Cardiac muscle cell (in vitro differentiated cells and primary cell): ENCODE measurements around the gene BECN2. TPM values are rescaled to one million over a fixed set of nuclear protein-coding genes. Genes with fewer than 3 reads are reported as not detected.

Source experiments
- DNase-seq, 2 donors: peaks; one replicate each; pipeline versions ENCODE4 v3.0.0 to v3.0.0-alpha.2; 2010 to 2017; ENCODE audit warnings: low read depth in 1 of 2, low spot score in 1 of 2
- H3K27ac ChIP-seq: fragments of 200-600 bp; sonication (generic); 2 replicates; pipeline ENCODE4 v1.5.1; 2016
- H3K27me3 ChIP-seq: fragments of 200-600 bp; sonication (generic); 2 replicates; pipeline ENCODE4 v1.6.0; 2016; ENCODE audit warnings: control low read depth
- H3K36me3 ChIP-seq: fragments of 200-600 bp; sonication (generic); 2 replicates; pipeline ENCODE4 v1.5.1; 2016; ENCODE audit warnings: control low read depth
- H3K4me1 ChIP-seq: fragments of 200-600 bp; sonication (generic); 2 replicates; pipeline ENCODE4 v1.8.1; 2017; ENCODE audit warnings: low read depth, mild to moderate bottlenecking, mixed run types
- H3K4me3 ChIP-seq: fragments of 200-600 bp; sonication (generic); 2 replicates; pipeline ENCODE4 v1.5.1; 2016; ENCODE audit warnings: mild to moderate bottlenecking
- H3K9me3 ChIP-seq: fragments of 200-600 bp; sonication (generic); 2 replicates; pipeline ENCODE4 v1.5.1; 2017; ENCODE audit warnings: low read depth, mild to moderate bottlenecking, control low read depth
- polyA plus RNA-seq: library from polyadenylated mRNA; unstranded; fragments of >200 nt; fragmentation: Nextera tagmentation; extraction: Ambion mirVana; gene quantifications from 2 replicates; pipeline ENCODE4 v1.2.1, GENCODE V29; 2016
- total RNA-seq: library from RNA; depleted of rRNA; stranded (reverse); fragments of >200 nt; gene quantifications from 2 replicates; pipeline ENCODE4 v1.2.3, GENCODE V29; 2016
- TF ChIP-seq, protein P1 (sequence below): IDR thresholded peaks from 2 replicates; pipeline ENCODE4 v1.5.1; 2012; ENCODE audit warnings: low read depth, mild to moderate bottlenecking, low read length

Gene BECN2
- total and polyA plus RNA-seq, 2 experiments from 2014 or later = not detected

DNA sequence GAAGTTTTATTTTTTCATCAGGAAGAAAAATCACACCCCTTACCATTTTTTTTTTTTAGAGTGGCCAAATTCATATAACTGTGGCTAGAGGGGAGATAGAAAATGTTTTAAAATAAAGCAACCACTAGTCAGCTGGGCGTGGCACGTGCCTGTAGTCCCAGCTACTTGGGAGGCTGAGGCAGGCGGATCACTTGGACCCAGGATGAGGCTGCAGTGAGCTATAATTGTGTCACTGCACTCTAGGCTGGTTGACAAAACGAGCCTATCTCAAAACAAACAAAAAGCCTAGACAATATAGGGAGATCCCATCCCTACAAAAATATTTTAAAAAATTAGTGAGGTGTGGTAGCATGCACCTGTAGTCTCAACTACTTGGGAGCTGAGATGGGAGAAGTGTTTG is 14.8 kb upstream of the BECN2 start:
- no peaks in the 10 kb centered on the region for H3K36me3 ChIP-seq

GRCh38 chr1:241944300-241944699 is 13.3 kb upstream of the BECN2 start:
- Histone ChIP-seq H3K4me3 (no peak overlapping the region), H3K36me3 (no peaks in the 10 kb centered on the region), H3K27me3 (no peaks in the 10 kb centered on the region), H3K27ac (no peak overlapping the region), H3K9me3 (no peaks in the 10 kb centered on the region), H3K4me1 (no peaks in the 10 kb centered on the region)
- no peak for DNase-seq
- TF ChIP-seq, protein P1, sequence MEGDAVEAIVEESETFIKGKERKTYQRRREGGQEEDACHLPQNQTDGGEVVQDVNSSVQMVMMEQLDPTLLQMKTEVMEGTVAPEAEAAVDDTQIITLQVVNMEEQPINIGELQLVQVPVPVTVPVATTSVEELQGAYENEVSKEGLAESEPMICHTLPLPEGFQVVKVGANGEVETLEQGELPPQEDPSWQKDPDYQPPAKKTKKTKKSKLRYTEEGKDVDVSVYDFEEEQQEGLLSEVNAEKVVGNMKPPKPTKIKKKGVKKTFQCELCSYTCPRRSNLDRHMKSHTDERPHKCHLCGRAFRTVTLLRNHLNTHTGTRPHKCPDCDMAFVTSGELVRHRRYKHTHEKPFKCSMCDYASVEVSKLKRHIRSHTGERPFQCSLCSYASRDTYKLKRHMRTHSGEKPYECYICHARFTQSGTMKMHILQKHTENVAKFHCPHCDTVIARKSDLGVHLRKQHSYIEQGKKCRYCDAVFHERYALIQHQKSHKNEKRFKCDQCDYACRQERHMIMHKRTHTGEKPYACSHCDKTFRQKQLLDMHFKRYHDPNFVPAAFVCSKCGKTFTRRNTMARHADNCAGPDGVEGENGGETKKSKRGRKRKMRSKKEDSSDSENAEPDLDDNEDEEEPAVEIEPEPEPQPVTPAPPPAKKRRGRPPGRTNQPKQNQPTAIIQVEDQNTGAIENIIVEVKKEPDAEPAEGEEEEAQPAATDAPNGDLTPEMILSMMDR = no peak

More for the DNA sequence above, 14.8 kb upstream of the BECN2 start:
- H3K27me3 ChIP-seq = no peaks in the 10 kb centered on the region
- H3K27ac ChIP-seq = no peak overlapping the region
- TF ChIP-seq, protein P1 = no peak
- no peak overlapping the region for H3K4me3 ChIP-seq
- H3K9me3 ChIP-seq = no peaks in the 10 kb centered on the region
- no peaks in the 10 kb centered on the region for H3K4me1 ChIP-seq
- no peak for DNase-seq

DNA sequence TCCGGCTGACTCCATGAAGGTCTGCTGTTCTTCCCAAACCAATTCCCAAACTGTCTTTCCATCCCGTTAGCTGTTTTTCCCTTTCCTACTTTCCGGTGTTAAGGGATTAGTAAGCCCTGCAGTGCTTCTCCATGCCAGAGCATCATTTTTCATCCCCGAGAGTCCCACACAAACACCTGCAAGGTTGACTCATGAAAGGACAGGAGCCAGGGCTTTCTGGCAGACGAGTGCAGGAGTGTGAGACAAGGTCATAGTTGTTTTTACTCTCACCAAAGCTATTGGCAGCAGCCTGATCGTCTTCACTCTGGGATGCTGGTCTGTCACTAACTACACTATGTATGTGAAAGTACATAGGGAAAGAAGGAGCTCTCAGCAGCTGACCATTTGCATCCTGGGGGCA is 10.2 kb upstream of the BECN2 start:
- H3K27ac ChIP-seq = no peak overlapping the region
- no peaks in the 10 kb centered on the region for H3K27me3 ChIP-seq
- H3K9me3 ChIP-seq = no peaks in the 10 kb centered on the region
- H3K36me3 ChIP-seq = no peaks in the 10 kb centered on the region
- DNase-seq = no peak
- H3K4me3 ChIP-seq = no peak overlapping the region
- TF ChIP-seq, protein P1 = no peak
- no peaks in the 10 kb centered on the region for H3K4me1 ChIP-seq

GRCh38 chr1:241950390-241950789 is 7.2 kb upstream of the BECN2 start:
- DNase-seq = no peak
- TF ChIP-seq, protein P1 = no peak
- Histone ChIP-seq H3K4me1 (no peaks in the 10 kb centered on the region), H3K4me3 (no peak overlapping the region), H3K36me3 (no peaks in the 10 kb centered on the region), H3K27me3 (no peaks in the 10 kb centered on the region), H3K27ac (no peak overlapping the region), H3K9me3 (no peaks in the 10 kb centered on the region)

GRCh38 chr1:241962153-241962552 is 4.6 kb downstream of the BECN2 start:
- no peak for DNase-seq
- TF ChIP-seq, protein P1 = no peak

DNA sequence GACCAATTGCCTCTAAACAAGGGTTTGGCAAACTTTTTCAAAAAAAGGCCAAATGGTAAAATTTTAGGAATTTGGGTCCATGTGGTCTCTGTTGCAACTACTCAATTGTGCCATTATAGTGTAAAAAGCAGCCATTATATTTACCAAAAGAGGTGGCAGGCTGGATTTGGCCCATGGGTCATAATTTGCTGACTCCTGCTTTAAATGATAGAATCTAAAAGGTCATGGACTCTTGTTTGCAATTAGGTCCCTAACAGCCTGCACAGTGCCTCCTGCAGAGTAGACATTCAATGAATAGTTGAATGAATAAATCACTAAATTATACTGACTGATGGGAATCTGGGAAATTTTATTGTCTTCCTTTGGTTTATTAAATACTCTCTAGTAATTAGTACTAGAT is 6.2 kb downstream of the BECN2 start:
- H3K4me1 ChIP-seq = no peaks in the 10 kb centered on the region
- no peak overlapping the region for H3K27ac ChIP-seq
- no peaks in the 10 kb centered on the region for H3K36me3 ChIP-seq
- TF ChIP-seq, protein P1 = no peak
- DNase-seq = no peak
- H3K9me3 ChIP-seq = no peaks in the 10 kb centered on the region
- H3K27me3 ChIP-seq = no peaks in the 10 kb centered on the region
- no peak overlapping the region for H3K4me3 ChIP-seq

More at GRCh38 chr1:241962153-241962552, 4.6 kb downstream of the BECN2 start:
- H3K4me1 ChIP-seq = no peaks in the 10 kb centered on the region
- H3K36me3 ChIP-seq = no peaks in the 10 kb centered on the region
- no peak overlapping the region for H3K4me3 ChIP-seq
- H3K27me3 ChIP-seq = no peaks in the 10 kb centered on the region
- no peaks in the 10 kb centered on the region for H3K9me3 ChIP-seq
- H3K27ac ChIP-seq = no peak overlapping the region
